ENCODE results near the gene ARHGEF10L. TPM values are rescaled to one million over a fixed set of nuclear protein-coding genes. Genes with fewer than 3 reads are reported as not detected.
"Not testable (repeated sequence)": the region's sequence is repeated elsewhere in the genome, so short reads cannot be mapped to it uniquely, and the experiment has no call there.

ARHGEF10L gene
- 33.3 and 39.1 TPM in 2 replicates for total RNA-seq

DNA sequence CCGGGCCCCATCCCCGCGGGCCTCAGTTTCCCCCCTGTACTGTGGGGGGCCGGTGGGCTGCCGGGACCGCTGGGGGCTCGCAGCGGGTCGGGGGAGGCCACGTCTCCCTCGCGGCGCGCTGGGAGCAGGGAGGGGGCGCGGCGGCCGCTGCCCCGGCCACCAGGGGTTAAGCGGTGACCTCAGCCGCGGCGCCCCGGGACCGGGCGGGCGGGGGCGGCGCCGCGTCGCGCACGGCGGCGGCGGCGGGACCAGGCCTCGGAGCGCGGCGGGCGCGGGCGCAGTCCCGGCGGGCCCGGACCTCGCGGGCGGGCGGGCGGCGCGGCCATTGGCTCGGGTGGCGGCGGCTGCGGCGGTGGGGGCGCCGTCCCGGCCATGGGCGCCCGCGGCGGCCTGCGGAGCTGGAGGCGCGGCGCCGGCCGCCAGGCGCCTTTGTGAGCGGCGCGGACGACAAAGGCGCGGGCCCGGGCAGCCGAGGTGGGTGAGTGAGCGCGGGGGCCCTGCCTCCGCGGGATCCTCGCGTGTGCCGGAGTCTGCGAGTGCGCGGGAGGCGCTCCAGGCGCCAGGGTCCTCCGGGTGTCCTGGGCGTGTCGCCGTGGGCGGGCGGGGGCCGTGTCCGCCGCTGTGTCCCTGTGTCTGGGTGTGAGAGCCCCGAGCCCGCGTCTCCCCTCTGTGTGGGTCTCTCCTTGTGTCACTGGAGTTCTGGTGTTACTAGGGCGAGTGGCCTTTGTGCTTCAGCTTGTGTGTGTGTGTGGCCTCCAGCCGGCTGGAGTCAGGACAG, at the start of gene ARHGEF10L:
Gene ARHGEF10L (plus strand): TSS at position 222 of the 778 bp plus-strand sequence. CDS start 40,898 bp downstream, outside the sequence.
- peak; percentile 92 for DNase-seq (ENCODE audit: insufficient read length, low spot score, missing footprints)
- Histone ChIP-seq H3K4me1 (ENCODE audit: insufficient read depth, low read length) (peaks cover 16% of the 10 kb centered on the region), H3K79me2 (ENCODE audit: insufficient read depth, low read length) (peaks cover 39% of the 10 kb centered on the region), H3K4me2 (ENCODE audit: insufficient read depth, low read length) (peak within 1 kb of the TSS; percentile 92), H3K36me3 (ENCODE audit: insufficient read depth, low read length) (no peaks in the 10 kb centered on the region), H3K9me3 (ENCODE audit: low read depth, low read length) (no peaks in the 10 kb centered on the region), H3K27ac (ENCODE audit: low read depth, low read length) (peak within 1 kb of the TSS; percentile 58), H3K4me3 (ENCODE audit: insufficient read depth, low read length) (peak within 1 kb of the TSS; percentile 92), H4K20me1 (ENCODE audit: insufficient read depth, low read length) (no peaks in the 10 kb centered on the region), H2AFZ (ENCODE audit: low read length) (peak within 1 kb of the TSS; percentile 87), H3K27me3 (ENCODE audit: insufficient read depth, low read length) (no peaks in the 10 kb centered on the region)
- TF ChIP-seq CTCF (IDR thresholded peaks at IDR 0.05; ENCODE audit: extremely low read depth, low read depth, low read length) = no peak

- not testable (repeated sequence) for H3K4me1 ChIP-seq (ENCODE audit: insufficient read depth, low read length); H3K9me3 ChIP-seq (ENCODE audit: low read depth, low read length); H3K4me3 ChIP-seq (ENCODE audit: insufficient read depth, low read length); H4K20me1 ChIP-seq (ENCODE audit: insufficient read depth, low read length); H3K36me3 ChIP-seq (ENCODE audit: insufficient read depth, low read length); H3K27me3 ChIP-seq (ENCODE audit: insufficient read depth, low read length); H3K79me2 ChIP-seq (ENCODE audit: insufficient read depth, low read length); H2AFZ ChIP-seq (ENCODE audit: low read length); DNase-seq (ENCODE audit: insufficient read length, low spot score, missing footprints); H3K4me2 ChIP-seq (ENCODE audit: insufficient read depth, low read length); H3K27ac ChIP-seq (ENCODE audit: low read depth, low read length)
These were observed 49.6 kb upstream of the ARHGEF10L start for GRCh38 chr1:17489768-17490417.

DNA sequence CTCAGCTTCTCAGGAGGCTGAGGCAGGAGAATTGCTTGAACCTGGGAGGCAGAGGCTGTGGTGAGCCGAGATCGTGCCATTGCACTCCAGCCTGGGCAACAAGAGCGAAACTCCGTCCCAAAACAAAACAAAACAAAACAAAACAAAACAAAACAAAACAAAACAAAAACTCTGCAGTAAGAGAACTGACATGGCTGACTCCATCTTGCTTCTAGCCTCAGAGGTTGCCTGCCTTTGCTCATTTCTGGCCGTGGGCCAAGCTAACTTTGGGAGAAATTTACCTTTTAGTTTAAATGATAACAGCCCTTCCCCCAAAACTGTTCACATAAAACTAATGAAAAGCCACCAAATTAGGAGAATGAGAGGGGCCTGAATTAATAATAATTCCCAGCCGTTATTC, 48.8 kb upstream of the ARHGEF10L start:
- not testable (repeated sequence) for H4K20me1 ChIP-seq (ENCODE audit: insufficient read depth, low read length); H3K4me1 ChIP-seq (ENCODE audit: insufficient read depth, low read length); DNase-seq (ENCODE audit: insufficient read length, low spot score, missing footprints); H3K36me3 ChIP-seq (ENCODE audit: insufficient read depth, low read length); H3K4me2 ChIP-seq (ENCODE audit: insufficient read depth, low read length); H2AFZ ChIP-seq (ENCODE audit: low read length); H3K27me3 ChIP-seq (ENCODE audit: insufficient read depth, low read length); H3K79me2 ChIP-seq (ENCODE audit: insufficient read depth, low read length); H3K4me3 ChIP-seq (ENCODE audit: insufficient read depth, low read length); H3K9me3 ChIP-seq (ENCODE audit: low read depth, low read length); H3K27ac ChIP-seq (ENCODE audit: low read depth, low read length)

DNA sequence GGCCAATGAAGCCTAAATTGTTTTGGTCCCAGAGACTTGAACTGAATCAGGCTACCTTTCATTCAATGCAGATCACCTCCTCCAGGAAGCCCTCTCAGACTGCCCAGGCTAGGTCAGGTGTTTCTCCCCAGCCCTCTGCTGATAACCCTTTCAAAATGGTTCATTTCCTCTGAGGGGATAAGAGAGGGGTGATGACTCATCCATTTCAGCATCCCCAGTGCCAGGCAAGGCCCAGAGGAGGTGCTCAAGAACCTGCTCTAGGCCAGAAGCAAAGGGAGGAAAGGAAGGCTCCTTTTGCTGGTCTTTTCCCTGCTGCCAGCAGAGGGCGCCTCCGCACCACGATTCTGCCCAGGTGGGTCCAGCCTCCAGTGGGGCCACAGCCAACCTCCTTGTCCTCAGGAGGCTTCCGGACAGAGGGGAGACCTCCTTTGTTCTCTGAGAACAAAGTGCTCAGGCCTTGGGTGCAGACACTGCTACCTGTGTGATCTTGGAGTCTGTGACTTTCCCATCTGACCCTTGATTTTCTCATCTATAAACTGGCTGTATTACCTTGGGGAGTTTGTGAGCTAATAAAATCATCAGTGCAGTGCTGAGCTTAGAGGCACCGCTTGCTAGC, 45.3 kb upstream of the ARHGEF10L start:
- Histone ChIP-seq H3K4me1 (ENCODE audit: insufficient read depth, low read length) (no peaks in the 10 kb centered on the region), H3K27me3 (ENCODE audit: insufficient read depth, low read length) (peaks cover 6% of the 10 kb centered on the region), H3K9me3 (ENCODE audit: low read depth, low read length) (no peaks in the 10 kb centered on the region), H3K36me3 (ENCODE audit: insufficient read depth, low read length) (no peaks in the 10 kb centered on the region), H4K20me1 (ENCODE audit: insufficient read depth, low read length) (no peaks in the 10 kb centered on the region), H3K4me3 (ENCODE audit: insufficient read depth, low read length) (no peak overlapping the region), H3K79me2 (ENCODE audit: insufficient read depth, low read length) (no peaks in the 10 kb centered on the region), H2AFZ (ENCODE audit: low read length) (no peak overlapping the region), H3K27ac (ENCODE audit: low read depth, low read length) (no peak overlapping the region), H3K4me2 (ENCODE audit: insufficient read depth, low read length) (no peak overlapping the region)
- peak; percentile 92 for DNase-seq (ENCODE audit: insufficient read length, low spot score, missing footprints)
- TF ChIP-seq CTCF (IDR thresholded peaks at IDR 0.05; ENCODE audit: extremely low read depth, low read depth, low read length) = peak; percentile 95
